GM18505 (cell line): Measurements from ENCODE around the gene RIMS1.

Source experiments
- ATAC-seq: cut with Tn5 transposase; IDR thresholded peaks from one replicate; pipeline ENCODE4 v1.9.1; 2021; ENCODE audit not compliant: unreplicated experiment
- POLR2A ChIP-seq: IDR thresholded peaks from 4 replicates; pipeline ENCODE4 v1.6.1; 2011; ENCODE audit warnings: borderline replicate concordance; ENCODE audit not compliant: insufficient read depth, insufficient read length; ENCODE audit errors: extremely low read depth

RIMS1 gene

DNA sequence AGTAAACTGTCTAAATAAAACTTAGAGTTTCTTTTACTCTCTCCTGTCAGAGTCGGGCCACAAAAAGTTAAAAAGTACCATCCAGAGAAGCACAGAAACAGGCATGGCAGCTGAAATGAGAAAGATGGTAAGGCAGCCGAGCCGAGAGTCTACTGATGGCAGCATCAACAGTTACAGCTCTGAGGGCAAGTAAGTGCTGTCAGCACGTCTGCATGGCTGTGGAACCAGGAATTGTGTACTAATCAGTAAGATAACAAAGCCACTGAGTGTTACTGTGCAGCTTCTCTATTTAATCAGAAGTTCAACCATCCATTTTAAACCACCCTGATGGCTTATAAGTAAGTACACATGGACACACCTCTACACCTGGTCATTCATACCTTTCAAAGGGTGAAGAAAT lies 504.2 kb downstream of the RIMS1 start:
- no peak for ATAC-seq
- TF ChIP-seq POLR2A, result no peak

DNA sequence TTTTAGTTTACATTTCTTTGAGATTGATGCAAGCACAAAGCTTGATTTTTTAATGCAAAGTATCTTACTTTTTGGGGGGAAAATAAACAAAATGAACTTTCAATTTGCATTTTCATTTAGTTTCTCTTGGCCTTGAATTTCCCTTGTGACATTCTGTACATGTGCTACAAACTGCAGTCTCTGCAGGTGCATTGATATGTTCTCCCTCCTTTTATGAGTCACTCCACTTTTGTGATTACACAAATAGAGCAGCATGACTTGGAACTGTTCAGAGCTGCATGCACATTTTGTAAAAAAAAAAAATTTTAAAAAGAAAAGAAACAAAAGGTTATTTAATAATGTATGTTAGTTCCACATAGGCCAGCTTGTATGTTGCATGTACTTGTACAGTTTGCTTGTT lies 515.5 kb downstream of the RIMS1 start:
- TF ChIP-seq POLR2A, result no peak
- ATAC-seq, result no peak

DNA sequence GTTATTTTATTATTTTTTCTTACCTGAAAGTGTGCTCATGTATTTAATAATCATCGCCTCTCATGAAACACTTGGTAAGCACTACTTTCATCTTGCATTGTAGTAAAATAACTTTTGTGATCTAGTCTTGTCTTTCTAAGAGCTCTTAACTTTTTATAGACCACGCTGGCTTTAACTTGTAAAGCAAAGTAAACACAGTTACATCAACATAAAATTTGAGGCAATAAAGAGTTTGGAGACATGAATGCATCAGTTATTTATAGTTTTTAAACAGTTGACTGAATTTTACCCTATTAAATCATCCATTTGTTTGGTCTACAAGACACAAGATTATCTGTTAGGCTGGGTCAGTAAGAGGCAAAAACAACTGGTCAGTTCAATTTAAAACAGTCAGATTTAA lies 517.1 kb downstream of the RIMS1 start:
- no peak for ATAC-seq

DNA sequence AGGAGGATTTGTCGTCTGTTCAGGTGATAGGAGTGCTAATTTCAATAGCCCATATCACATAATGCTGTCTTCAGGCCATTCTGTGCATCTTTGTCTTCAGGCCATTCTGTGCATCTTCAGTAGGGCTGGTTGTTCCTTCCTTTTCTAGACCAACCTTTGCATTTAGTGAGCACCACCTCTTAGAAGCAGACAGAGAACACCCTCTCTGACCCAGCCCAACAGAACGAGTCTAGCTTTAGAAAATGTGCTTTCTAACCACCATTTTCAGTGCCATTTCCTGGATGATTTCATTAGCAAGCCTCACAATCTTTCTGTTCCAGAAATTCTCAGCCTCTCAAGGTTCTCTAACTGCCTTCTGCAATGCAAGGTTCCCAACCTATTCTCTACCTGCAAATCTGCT lies 520.2 kb downstream of the RIMS1 start:
- no peak for ATAC-seq
- no peak for TF ChIP-seq POLR2A

More for the DNA sequence above, 517.1 kb downstream of the RIMS1 start:
- TF ChIP-seq POLR2A, result no peak

DNA sequence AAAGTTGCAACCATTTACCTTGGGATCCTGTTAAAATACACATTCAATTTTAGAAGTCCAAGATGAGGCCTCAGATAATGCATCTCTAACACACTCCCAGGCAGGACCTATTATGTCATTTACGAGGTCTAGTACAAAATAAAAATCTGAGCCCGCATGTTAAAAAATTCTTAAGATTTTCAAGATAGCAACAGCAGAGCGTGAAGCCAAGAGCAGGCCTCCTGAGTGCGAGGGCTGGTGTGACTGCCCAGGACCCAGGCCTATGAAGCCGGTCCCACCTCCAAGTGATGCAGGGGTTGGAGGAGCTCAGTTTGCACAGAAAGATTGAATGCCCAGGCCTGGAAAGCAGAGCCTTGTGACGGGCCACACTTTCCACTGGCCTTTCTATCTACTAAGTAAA lies 524.4 kb downstream of the RIMS1 start:
- ATAC-seq, result no peak
- TF ChIP-seq POLR2A, result no peak

DNA sequence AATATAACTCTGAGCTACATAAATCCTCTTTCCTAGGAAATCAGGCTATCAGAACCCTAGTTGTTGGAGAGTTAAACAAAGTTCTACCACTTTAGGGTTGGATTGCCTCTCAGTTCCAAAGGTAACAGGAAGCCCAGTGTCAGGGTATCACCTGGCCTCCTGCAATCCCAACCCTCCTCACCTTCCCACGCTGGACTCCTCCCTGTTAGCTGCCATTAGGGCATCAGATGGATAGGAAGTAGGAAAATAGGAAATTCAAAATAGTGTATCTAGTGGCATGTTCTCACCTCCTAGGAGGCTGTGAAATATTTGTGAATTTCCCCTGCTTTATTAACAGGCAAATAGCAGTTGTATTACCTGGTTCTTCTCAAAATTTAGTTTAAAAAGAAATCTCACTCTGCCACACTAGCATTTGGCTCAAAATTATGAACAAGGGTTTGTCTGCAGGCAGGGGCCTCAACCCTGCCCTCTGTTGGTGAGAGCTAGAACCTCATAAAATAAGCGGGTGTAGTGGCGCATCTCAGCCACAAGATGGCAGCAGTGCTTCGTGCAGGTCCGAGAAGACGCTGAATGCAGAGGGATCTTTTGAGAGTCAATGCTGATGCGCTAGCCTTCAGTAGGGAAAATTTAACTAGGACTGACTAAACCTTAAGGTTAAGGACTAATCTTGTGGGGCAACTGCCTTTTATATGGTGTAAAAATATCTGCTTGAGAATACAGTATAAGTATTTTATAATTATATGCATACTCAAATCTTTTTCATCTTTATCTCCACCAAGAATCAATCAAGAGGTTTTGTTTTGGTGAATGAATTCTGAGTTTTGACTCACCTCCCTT lies 525.7 kb downstream of the RIMS1 start:
- ATAC-seq, result peak; percentile 90
- TF ChIP-seq POLR2A, result no peak

DNA sequence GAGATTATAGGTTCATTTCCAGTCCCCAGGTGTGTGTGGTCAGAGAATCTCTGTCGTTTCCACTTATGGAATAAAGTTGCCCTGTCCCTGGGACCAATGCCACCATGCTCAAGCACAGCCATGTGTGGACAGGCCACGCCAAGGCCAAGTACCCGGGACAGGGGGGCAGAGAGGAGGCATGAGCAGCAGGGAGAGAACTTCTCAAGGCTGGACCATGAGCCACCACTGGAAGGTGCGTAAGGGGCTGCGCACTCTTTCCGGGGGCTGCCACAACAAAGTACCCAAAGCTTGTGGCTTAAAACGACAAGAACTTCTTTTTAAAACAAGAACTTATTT lies 526.3 kb downstream of the RIMS1 start:
- TF ChIP-seq POLR2A, result no peak
- no peak for ATAC-seq

DNA sequence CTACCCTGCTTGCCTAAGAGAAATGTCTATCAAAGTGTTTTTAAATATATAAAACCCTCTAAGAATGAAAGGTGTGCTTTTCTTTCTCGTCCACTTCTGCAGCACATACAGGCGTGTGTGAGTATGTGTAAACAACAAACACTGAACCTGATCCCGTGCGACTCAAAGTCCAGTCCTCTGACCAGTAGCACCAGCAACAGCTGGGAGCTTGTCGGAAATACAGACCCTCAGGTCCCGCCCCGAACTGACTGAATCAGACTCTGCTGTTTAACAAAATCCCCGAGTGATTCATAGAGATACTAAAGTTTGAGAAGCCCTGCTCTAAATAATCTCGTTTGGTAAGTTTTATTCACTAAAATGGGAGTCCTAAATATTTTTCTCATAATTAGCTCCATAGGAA lies 527.5 kb downstream of the RIMS1 start:
- no peak for TF ChIP-seq POLR2A

DNA sequence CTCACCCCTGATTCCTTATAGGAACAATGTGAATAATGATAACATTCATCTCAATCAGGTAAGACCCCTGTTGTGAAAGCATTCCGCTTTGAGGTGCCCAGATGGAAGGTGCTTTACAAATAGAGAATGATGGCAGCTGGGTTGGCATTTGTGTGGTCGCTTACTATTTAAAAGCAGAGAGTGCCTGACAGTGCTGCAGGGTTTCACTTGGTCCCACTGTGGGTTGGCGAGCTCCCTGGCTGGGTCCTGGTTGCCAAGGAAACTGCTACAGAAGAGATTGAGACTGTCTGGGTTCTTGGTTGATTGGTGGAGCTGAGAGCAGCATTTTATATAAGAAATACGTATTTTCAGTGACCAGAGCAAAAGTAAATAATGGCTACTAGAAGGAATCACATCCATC lies 528.3 kb downstream of the RIMS1 start:
- no peak for TF ChIP-seq POLR2A
- no peak for ATAC-seq

More for the DNA sequence above, 527.5 kb downstream of the RIMS1 start:
- ATAC-seq, result no peak

DNA sequence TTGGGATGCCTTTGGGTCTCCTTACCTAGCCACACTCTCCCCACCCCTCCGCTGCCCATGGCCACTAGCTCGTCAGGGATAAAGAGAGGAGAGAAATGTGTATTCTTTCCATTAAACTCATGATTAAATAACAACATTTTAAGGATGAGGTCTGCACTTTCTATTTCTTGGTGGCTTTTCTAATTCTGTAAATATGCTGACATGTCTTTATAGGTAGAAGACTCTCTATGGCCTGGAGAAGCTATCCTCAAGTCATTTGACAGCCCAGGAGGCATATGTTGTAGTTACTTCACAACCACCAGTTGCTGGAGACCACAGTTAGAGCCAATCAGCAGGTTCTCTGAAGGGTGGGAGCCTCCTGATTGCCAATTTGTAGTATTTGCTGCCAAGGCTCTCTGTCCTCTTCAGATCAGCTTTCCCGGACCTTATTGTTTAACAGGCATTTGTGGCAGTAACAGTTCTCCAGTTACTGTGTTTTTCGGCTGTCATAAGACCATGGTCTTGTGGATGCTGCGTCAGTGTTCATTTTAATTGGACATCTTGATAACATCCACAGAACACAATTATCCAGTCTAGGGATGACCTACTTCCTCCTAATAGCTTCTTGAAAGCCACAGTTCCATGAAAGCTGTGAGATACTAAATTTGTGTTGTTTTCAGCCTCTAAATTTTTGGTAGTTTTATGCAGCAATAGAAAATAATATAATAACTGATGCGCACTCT lies 530.6 kb downstream of the RIMS1 start:
- TF ChIP-seq POLR2A, result no peak
- ATAC-seq, result no peak

DNA sequence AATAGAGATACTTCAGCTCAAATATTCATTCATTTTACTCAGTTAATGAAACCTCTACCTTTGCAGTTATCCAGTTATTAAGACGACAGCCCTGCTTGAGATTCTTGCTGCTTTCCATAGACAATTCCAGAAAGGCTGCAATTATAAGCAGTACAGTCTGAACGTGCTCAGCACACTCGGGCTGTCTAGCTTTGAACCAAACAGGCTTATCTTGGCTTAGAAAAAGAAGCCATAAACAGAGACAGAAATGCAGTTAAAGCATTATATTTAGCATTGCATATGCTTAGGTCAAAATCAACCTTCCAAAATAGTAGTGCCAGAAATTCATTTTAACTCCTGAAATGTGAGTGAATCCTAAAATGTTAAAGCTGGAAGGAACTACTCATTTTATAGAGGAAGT lies 531.4 kb downstream of the RIMS1 start:
- no peak for TF ChIP-seq POLR2A
- no peak for ATAC-seq

DNA sequence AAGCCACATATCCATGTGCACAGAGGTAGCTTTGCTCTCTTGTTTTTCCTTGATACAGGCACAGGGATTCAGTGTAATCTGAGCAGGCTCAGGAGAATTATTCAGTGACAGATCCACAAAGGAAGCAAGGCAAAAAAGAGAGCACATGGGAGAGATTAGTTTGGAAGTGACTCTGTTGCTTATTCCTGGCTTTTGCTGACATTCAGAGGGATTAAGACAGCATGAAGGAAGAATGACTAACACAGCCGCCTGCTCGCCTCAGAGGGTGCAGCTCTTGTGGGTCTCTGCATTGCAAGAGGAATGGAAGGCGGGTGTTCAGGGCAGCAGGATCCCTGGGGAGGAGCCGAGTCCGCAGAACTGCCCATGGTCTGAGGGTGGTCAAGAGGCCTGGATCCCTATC lies 532.1 kb downstream of the RIMS1 start:
- no peak for TF ChIP-seq POLR2A
- no peak for ATAC-seq

DNA sequence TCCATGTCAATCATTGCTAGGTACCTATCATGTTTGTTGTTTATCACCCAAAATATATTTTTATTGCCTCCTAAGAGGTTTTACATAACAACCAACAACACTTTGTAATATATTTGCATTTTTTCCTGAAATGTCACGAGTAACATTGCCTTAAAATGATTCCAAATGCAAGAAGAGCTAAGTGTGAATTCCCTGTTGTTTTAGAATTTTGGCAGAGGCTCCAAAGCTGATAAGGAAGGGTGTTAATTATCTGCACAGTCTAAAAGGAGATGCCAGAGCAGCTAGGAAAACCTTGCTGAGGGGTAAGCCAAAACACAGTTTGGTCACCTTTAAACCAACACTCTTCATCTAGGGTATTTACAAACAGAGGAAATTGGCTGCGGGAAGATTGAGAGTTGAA lies 533.6 kb downstream of the RIMS1 start:
- TF ChIP-seq POLR2A, result no peak
- no peak for ATAC-seq

DNA sequence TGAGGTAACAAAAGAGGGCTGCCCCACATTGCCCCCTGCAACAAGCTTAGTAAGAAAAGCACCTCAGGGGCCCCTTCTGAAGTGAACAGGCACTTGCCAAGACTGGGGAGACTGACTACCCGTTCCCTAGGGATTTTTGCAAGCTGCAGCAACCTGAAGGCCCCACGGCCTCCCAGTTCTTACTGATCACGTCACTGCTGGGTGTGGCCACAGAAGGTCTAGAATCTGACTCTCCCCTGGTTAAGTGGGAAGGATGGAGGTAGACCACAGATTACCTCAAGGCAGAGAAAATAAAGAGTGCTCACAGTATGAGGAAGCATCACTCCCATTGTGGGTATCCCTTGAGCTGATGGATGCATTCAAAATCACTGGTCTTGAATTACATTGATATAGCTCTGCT lies 534.1 kb downstream of the RIMS1 start:
- no peak for TF ChIP-seq POLR2A
- ATAC-seq, result no peak
